Vagina (tissue), 2 donors: ENCODE data around the gene USP7.

ENCODE experiments used
- CTCF ChIP-seq, 3 experiments: fragments of 450-650 bp in 2 of 3; fragments of 200-600 bp in 1 of 3; sonication (generic) in 1 of 3; IDR thresholded peaks; one replicate each; pipeline ENCODE4 v1.5.1; 2017 to 2019; ENCODE audit warnings: antibody characterized with exemption in 3 of 3, mild to moderate bottlenecking in 2 of 3, moderate library complexity in 2 of 3
- POLR2A ChIP-seq, 2 donors: fragments of 450-650 bp; IDR thresholded peaks; one replicate each; pipeline ENCODE4 v1.6.1; 2017; ENCODE audit warnings: antibody characterized with exemption in 2 of 2, mild to moderate bottlenecking in 2 of 2, moderate library complexity in 2 of 2

- TF ChIP-seq POLR2A (IDR thresholded peaks at IDR 0.05) (no peak), CTCF (IDR thresholded peaks at IDR 0.05) (no peak)
These were observed 31.8 kb downstream of the USP7 start for GRCh38 chr16:8931859-8932258.
